Fibroblast of the aortic adventitia (primary cell): ENCODE measurements around the gene NEK5. TPM values are rescaled to one million over a fixed set of nuclear protein-coding genes. Genes with fewer than 3 reads are reported as not detected.

Source experiments
- DNase-seq: peaks from one replicate; pipeline ENCODE4 v3.0.0-alpha.2; 2010; ENCODE audit warnings: low read depth
- H3K4me3 ChIP-seq: 2 replicates; pipeline ENCODE4 v1.5.1; 2011; ENCODE audit warnings: low read depth, mild to moderate bottlenecking, control low read depth, low read length, moderate library complexity
- CTCF ChIP-seq: IDR thresholded peaks from 2 replicates; pipeline ENCODE4 v1.5.1; 2011; ENCODE audit warnings: mild to moderate bottlenecking, low read length, control low read depth, inconsistent platforms; ENCODE audit not compliant: insufficient read depth
- total RNA-seq: library from RNA; depleted of rRNA; stranded (reverse); fragments of >200 nt; gene quantifications from 2 replicates; pipeline ENCODE4 v1.2.3, GENCODE V29; 2012; ENCODE audit warnings: low replicate concordance

The NEK5 gene
- total RNA-seq, 1 donor: 0.45 TPM

- no peak overlapping the region for H3K4me3 ChIP-seq
- no peak for TF ChIP-seq CTCF
- peak; percentile 23 for DNase-seq
Measured at GRCh38 chr13:51999510-51999911, 129.4 kb downstream of the NEK5 start.

GRCh38 chr13:51998723-51999509, 130.0 kb downstream of the NEK5 start:
- DNase-seq: peak; percentile 3
- no peak for TF ChIP-seq CTCF
- H3K4me3 ChIP-seq: no peak overlapping the region

GRCh38 chr13:51997641-51998330, 131.1 kb downstream of the NEK5 start:
- H3K4me3 ChIP-seq: no peak overlapping the region
- DNase-seq: no peak
- no peak for TF ChIP-seq CTCF

GRCh38 chr13:51997186-51997585, 131.7 kb downstream of the NEK5 start:
- H3K4me3 ChIP-seq: no peak overlapping the region
- no peak for DNase-seq
- TF ChIP-seq CTCF: no peak

GRCh38 chr13:51996641-51997040, 132.2 kb downstream of the NEK5 start:
- no peak for TF ChIP-seq CTCF

GRCh38 chr13:51995677-51996551, 133.0 kb downstream of the NEK5 start:
- TF ChIP-seq CTCF: no peak
- no peak overlapping the region for H3K4me3 ChIP-seq
- peak; percentile 56 for DNase-seq

More at GRCh38 chr13:51996641-51997040, 132.2 kb downstream of the NEK5 start:
- no peak for DNase-seq
- H3K4me3 ChIP-seq: no peak overlapping the region
